ENCODE results near the gene SORBS2. TPM values are rescaled to one million over a fixed set of nuclear protein-coding genes. Genes with fewer than 3 reads are reported as not detected.

The SORBS2 gene
- total and polyA plus RNA-seq, 7 experiments from 2014 or later: 0.21 to 1.4 TPM; not detected in 5

DNA sequence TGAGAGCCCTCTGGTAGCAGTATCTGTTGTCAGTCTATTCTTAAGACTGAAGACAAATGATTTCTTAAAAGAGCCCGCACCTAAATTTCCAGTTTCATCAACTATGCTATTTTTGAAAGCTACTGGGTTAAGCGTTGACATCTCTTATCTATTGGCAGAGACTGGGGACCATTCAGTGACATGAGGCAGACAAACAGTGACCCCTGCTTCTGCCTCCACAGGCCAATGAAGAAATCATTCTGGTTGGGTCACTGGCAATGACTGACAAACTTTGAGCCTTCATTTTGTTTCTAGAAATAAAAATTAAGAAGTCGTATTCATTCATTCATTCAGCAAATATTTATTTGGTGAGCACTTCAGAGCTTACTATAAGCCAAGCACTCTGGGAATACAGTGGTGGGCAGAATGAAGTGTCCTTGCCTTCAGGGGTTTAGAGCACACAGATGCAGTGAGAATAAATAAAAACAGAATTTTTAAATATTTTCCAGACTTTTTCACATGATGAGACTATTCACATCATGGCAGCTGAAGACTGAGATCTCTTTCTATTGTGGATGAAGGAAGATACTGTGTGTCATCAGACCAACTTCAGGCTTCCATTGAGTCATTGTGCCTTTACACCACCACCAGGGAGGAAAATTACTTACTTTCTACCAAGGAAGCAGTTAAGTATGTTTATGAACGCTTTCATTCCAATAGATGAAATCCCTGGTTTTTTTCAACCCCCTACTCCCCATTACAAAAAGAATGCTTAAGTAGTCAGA is 36.0 kb downstream of the SORBS2 start:
- H3K27ac ChIP-seq (ENCODE audit: low read depth, low read length): no peak overlapping the region
- no peak overlapping the region for H3K4me3 Mint-ChIP-seq
- no peaks in the 10 kb centered on the region for H3K9me3 ChIP-seq (ENCODE audit: control insufficient read depth in 2 of 3, low read length in 3 of 3)
- no peak for ATAC-seq
- peaks cover 5 to 28% (median 13%) of the 10 kb centered on the region in 5 donors for H3K27me3 Mint-ChIP-seq
- no peaks in the 10 kb centered on the region for H3K36me3 ChIP-seq (ENCODE audit: control insufficient read depth in 2 of 3, insufficient read depth in 3 of 3, low read length in 3 of 3)
- peaks cover 0 to 10% (median 5%) of the 10 kb centered on the region in 11 donors for H3K9me3 Mint-ChIP-seq
- no peaks in the 10 kb centered on the region for H3K27me3 ChIP-seq (ENCODE audit: control insufficient read depth in 2 of 2, insufficient read depth in 2 of 2, low read length in 2 of 2)
- no peaks in the 10 kb centered on the region for H3K4me1 ChIP-seq (ENCODE audit: control insufficient read depth in 2 of 2, insufficient read depth in 2 of 2, low read length in 2 of 2)
- no peak overlapping the region for H3K4me3 ChIP-seq (ENCODE audit: low read length)
- peaks cover 0 to 4% (median 0%) of the 10 kb centered on the region in 5 donors for H3K36me3 Mint-ChIP-seq
- H3K27ac Mint-ChIP-seq: no peak overlapping the region
- intact Hi-C loops (cut with micrococcal nuclease): no loop called here
- POLR2A ChIA-PET: no interaction called here
- CTCF ChIA-PET: no interaction called here
- no peaks in the 10 kb centered on the region for H3K4me1 Mint-ChIP-seq
- no peak for DNase-seq

DNA sequence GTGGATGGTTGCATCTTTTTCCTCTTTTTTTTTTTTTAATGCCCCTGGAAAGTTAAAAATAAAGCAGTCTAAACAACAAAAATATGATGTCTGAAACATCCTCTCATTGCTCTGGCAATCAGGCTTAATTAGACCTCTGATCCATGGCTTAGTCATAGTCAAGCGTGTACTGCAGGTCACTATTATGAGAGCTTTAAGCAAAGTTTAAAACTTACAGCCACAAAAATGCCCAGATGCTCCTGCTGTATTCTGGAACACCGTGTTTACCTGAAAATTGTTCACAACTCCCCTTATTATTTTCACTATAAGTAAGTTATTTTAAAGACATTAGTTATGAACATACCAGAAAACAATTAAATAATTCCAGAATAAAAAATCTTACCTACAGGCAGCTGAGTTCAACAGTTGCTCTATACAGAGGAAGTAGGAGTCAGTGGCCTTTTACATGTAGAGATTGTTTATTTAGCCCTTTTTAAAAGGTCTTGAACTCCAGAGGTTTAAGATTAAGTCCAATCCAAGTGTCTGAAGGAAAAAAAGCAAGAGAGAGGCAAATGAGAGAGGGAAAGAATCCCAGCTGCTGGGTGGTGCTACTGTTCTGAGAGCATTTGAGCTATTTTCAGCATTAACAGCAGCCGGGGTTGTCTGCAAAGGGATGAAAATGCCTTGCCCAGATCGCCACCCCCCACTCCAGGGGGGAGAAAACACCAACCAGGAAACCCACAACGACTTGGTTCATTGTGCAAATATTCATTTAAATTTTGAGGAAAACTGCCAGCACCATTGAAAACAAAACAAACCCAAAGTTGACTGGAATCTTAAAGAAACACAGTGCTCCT is 36.9 kb downstream of the SORBS2 start:
- CTCF ChIA-PET: no interaction called here
- POLR2A ChIA-PET: no interaction called here
- H3K4me3 ChIP-seq (ENCODE audit: low read length): no peak overlapping the region

DNA sequence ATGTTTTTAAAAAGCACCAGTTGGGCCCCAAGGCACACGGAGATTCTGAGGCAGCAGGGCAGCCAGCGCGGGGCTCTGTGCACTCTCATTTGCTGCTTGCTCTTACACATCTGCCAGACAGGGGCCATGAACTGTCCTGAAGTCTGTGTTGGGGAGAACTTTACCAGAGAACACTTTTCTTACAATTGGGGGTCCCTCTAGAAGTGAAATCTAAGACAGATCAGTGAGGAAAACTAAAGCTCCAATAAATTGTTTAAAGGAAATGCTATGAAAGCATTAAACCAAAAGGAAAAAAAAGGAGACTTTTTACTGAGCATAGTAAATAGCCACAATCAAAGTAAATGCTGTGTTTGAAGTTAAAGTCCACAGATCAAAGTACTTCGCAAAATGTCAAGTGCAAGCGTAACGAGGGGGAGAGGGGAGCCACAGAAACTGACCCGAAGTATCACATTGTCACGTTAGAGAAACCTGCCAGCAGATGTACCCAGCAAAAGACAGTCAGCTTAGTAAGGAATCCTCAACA is 37.8 kb downstream of the SORBS2 start:
- Mint-ChIP-seq H3K4me1 (no peaks in the 10 kb centered on the region), H3K4me3 (no peak overlapping the region), H3K27me3 (peaks cover 5 to 28% (median 13%) of the 10 kb centered on the region in 5 donors), H3K9me3 (peaks cover 0 to 18% (median 6%) of the 10 kb centered on the region in 11 donors), H3K36me3 (peaks cover 0 to 4% (median 0%) of the 10 kb centered on the region in 5 donors), H3K27ac (no peak overlapping the region)
- CTCF ChIA-PET: no interaction called here
- intact Hi-C loops (cut with micrococcal nuclease): no loop called here
- Histone ChIP-seq H3K4me3 (ENCODE audit: low read length) (no peak overlapping the region), H3K27me3 (ENCODE audit: control insufficient read depth in 2 of 2, insufficient read depth in 2 of 2, low read length in 2 of 2) (no peaks in the 10 kb centered on the region), H3K36me3 (ENCODE audit: control insufficient read depth in 2 of 3, insufficient read depth in 3 of 3, low read length in 3 of 3) (no peaks in the 10 kb centered on the region), H3K27ac (ENCODE audit: low read depth, low read length) (no peak overlapping the region), H3K9me3 (ENCODE audit: control insufficient read depth in 2 of 3, low read length in 3 of 3) (no peaks in the 10 kb centered on the region), H3K4me1 (ENCODE audit: control insufficient read depth in 2 of 2, insufficient read depth in 2 of 2, low read length in 2 of 2) (no peaks in the 10 kb centered on the region)
- POLR2A ChIA-PET: no interaction called here
- no peak for ATAC-seq
- DNase-seq: no peak

More for the DNA sequence above, 36.9 kb downstream of the SORBS2 start:
- Histone ChIP-seq H3K27me3 (ENCODE audit: control insufficient read depth in 2 of 2, insufficient read depth in 2 of 2, low read length in 2 of 2) (no peaks in the 10 kb centered on the region), H3K36me3 (ENCODE audit: control insufficient read depth in 2 of 3, insufficient read depth in 3 of 3, low read length in 3 of 3) (no peaks in the 10 kb centered on the region), H3K9me3 (ENCODE audit: control insufficient read depth in 2 of 3, low read length in 3 of 3) (no peaks in the 10 kb centered on the region), H3K4me1 (ENCODE audit: control insufficient read depth in 2 of 2, insufficient read depth in 2 of 2, low read length in 2 of 2) (no peaks in the 10 kb centered on the region), H3K27ac (ENCODE audit: low read depth, low read length) (no peak overlapping the region)
- intact Hi-C loops (cut with micrococcal nuclease): no loop called here
- DNase-seq (no peak), ATAC-seq (no peak)
- H3K27me3 Mint-ChIP-seq: peaks cover 5 to 28% (median 13%) of the 10 kb centered on the region in 5 donors
- H3K9me3 Mint-ChIP-seq: peaks cover 0 to 15% (median 6%) of the 10 kb centered on the region in 11 donors
- H3K4me3 Mint-ChIP-seq: no peak overlapping the region
- no peaks in the 10 kb centered on the region for H3K4me1 Mint-ChIP-seq
- no peak overlapping the region for H3K27ac Mint-ChIP-seq
- H3K36me3 Mint-ChIP-seq: peaks cover 0 to 4% (median 0%) of the 10 kb centered on the region in 5 donors

DNA sequence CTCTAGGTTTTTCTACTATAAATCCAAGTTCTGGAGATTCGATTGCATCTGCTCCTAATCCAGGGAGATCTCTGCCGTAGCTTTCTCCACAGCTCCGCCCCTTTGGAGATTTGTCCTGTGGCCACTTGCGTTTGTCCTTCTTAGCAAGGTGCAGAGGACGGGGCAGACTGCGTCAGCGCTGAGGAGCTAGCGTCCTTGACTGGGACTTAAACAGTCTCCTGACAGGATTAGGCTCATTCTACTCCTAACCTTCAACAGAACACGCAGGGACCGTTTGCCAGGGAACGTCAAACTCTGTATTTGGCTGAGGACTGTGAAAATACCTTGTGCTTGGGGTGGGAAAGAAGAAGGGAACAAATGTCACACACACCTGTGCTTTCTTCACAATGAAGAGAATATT is 38.6 kb downstream of the SORBS2 start:
- no peaks in the 10 kb centered on the region for H3K9me3 ChIP-seq (ENCODE audit: control insufficient read depth in 2 of 3, low read length in 3 of 3)
- no peak overlapping the region for H3K27ac ChIP-seq (ENCODE audit: low read depth, low read length)
- H3K4me1 ChIP-seq (ENCODE audit: control insufficient read depth in 2 of 2, insufficient read depth in 2 of 2, low read length in 2 of 2): no peaks in the 10 kb centered on the region
- H3K4me3 ChIP-seq (ENCODE audit: low read length): no peak overlapping the region
- peaks cover 0 to 22% (median 6%) of the 10 kb centered on the region in 11 donors for H3K9me3 Mint-ChIP-seq
- no peak overlapping the region for H3K27ac Mint-ChIP-seq
- no peaks in the 10 kb centered on the region for H3K36me3 ChIP-seq (ENCODE audit: control insufficient read depth in 2 of 3, insufficient read depth in 3 of 3, low read length in 3 of 3)
- DNase-seq (no peak), ATAC-seq (no peak)
- ChIA-PET POLR2A (no interaction called here), CTCF (no interaction called here)
- peaks cover 5 to 27% (median 13%) of the 10 kb centered on the region in 5 donors for H3K27me3 Mint-ChIP-seq
- H3K4me3 Mint-ChIP-seq: no peak overlapping the region
- intact Hi-C loops (cut with micrococcal nuclease): no loop called here
- peaks cover 0 to 4% (median 0%) of the 10 kb centered on the region in 5 donors for H3K36me3 Mint-ChIP-seq
- H3K4me1 Mint-ChIP-seq: no peaks in the 10 kb centered on the region
- H3K27me3 ChIP-seq (ENCODE audit: control insufficient read depth in 2 of 2, insufficient read depth in 2 of 2, low read length in 2 of 2): no peaks in the 10 kb centered on the region

DNA sequence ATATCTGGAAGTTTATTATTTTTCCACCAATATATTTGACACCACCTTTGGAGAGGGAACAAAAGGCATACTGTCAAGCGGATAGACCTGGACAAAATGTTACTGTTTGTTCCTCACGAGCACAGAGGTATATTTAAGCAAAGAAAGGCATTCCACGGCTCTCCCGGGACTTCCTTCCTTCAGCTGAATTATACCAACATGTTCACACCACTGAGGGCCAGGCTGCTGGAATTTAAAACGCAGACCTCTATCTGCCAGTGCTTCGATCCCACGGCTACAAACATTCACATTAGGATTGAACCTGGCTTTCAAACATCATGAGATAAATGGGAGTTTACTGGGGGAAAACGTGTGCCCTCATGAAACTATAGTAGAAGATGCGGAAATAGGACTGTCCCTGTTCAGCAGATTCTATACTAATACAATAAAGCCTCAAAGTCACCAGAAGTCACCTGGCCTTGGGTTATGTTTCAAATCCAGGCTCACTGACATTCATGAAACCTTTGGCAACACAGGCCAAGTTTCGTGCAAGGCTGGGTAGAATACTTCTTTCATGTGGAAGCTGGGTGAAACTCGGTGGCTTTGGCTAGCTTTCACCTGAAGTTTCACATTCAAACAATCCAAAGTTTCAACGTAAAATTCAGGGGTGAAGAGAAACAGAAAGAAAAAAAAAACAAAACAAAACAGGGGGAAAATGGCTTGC is 39.5 kb downstream of the SORBS2 start:
- no peak for DNase-seq
- no peaks in the 10 kb centered on the region for H3K9me3 ChIP-seq (ENCODE audit: control insufficient read depth in 2 of 3, low read length in 3 of 3)
- Mint-ChIP-seq H3K4me1 (no peaks in the 10 kb centered on the region), H3K9me3 (peaks cover 0 to 26% (median 6%) of the 10 kb centered on the region in 11 donors), H3K27me3 (peaks cover 8 to 22% (median 13%) of the 10 kb centered on the region in 5 donors), H3K4me3 (no peak overlapping the region), H3K27ac (no peak overlapping the region), H3K36me3 (peaks cover 0 to 4% (median 0%) of the 10 kb centered on the region in 5 donors)
- intact Hi-C loops (cut with micrococcal nuclease): no loop called here
- H3K4me1 ChIP-seq (ENCODE audit: control insufficient read depth in 2 of 2, insufficient read depth in 2 of 2, low read length in 2 of 2): no peaks in the 10 kb centered on the region
- ChIA-PET POLR2A (no interaction called here), CTCF (no interaction called here)
- H3K27me3 ChIP-seq (ENCODE audit: control insufficient read depth in 2 of 2, insufficient read depth in 2 of 2, low read length in 2 of 2): no peaks in the 10 kb centered on the region
- no peak overlapping the region for H3K27ac ChIP-seq (ENCODE audit: low read depth, low read length)
- no peak for ATAC-seq
- no peak overlapping the region for H3K4me3 ChIP-seq (ENCODE audit: low read length)
- no peaks in the 10 kb centered on the region for H3K36me3 ChIP-seq (ENCODE audit: control insufficient read depth in 2 of 3, insufficient read depth in 3 of 3, low read length in 3 of 3)

DNA sequence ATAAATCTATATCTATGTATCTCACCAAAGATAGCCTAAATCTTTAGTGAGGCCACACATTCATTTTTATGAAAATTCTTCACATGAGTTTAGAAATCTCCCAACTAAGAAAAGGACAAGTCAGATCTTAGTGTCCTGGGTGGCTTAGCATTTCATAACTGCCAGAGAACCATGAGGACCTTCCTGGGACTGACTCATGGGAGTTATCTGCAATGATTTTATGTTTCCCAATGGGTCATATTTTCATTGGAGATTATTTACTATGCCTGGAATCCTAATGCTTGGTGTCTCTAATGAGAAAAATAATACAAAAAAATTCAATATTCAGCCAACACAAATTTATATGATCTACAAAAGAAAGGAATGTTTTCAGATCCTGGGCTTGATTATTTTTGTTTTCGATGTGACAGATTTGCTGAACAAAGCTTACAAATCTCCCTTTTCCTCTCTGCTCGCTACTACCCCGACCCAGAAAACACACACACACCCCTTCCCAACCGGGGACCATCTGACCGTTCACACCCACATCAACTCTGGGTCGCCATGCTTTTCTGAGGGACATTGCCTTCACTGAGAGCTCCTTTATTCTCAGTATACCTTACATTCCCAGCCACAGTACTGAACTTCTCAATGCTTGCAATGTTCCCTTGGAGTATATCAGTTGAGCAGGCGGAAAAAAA is 40.1 kb downstream of the SORBS2 start:
- Histone ChIP-seq H3K9me3 (ENCODE audit: control insufficient read depth in 2 of 3, low read length in 3 of 3) (no peaks in the 10 kb centered on the region), H3K4me3 (ENCODE audit: low read length) (no peak overlapping the region), H3K27me3 (ENCODE audit: control insufficient read depth in 2 of 2, insufficient read depth in 2 of 2, low read length in 2 of 2) (no peaks in the 10 kb centered on the region), H3K36me3 (ENCODE audit: control insufficient read depth in 2 of 3, insufficient read depth in 3 of 3, low read length in 3 of 3) (no peaks in the 10 kb centered on the region), H3K4me1 (ENCODE audit: control insufficient read depth in 2 of 2, insufficient read depth in 2 of 2, low read length in 2 of 2) (no peaks in the 10 kb centered on the region), H3K27ac (ENCODE audit: low read depth, low read length) (no peak overlapping the region)
- H3K4me3 Mint-ChIP-seq: no peak overlapping the region
- no peaks in the 10 kb centered on the region for H3K4me1 Mint-ChIP-seq
- intact Hi-C loops (cut with micrococcal nuclease): no loop called here
- POLR2A ChIA-PET: no interaction called here
- H3K27me3 Mint-ChIP-seq: peaks cover 8 to 22% (median 13%) of the 10 kb centered on the region in 5 donors
- H3K36me3 Mint-ChIP-seq: peaks cover 0 to 4% (median 0%) of the 10 kb centered on the region in 5 donors
- H3K27ac Mint-ChIP-seq: no peak overlapping the region
- peaks cover 0 to 26% (median 6%) of the 10 kb centered on the region in 11 donors for H3K9me3 Mint-ChIP-seq
- no peak for ATAC-seq
- no peak for DNase-seq
- CTCF ChIA-PET: no interaction called here
